Osteocyte (in vitro differentiated cells): ENCODE results near the gene SRPRB. TPM values are rescaled to one million over a fixed set of nuclear protein-coding genes. Genes with fewer than 3 reads are reported as not detected.

ENCODE experiments used
- DNase-seq: peaks from one replicate; pipeline ENCODE4 v3.0.0; 2021; ENCODE audit warnings: mixed read lengths; ENCODE audit not compliant: unreplicated experiment; ENCODE audit errors: extremely low spot score
- H3K27ac Mint-ChIP-seq: one replicate; pipeline ENCODE4 v1.8.0; 2021; ENCODE audit warnings: mild to moderate bottlenecking, mixed read lengths; ENCODE audit not compliant: unreplicated experiment
- H3K27me3 Mint-ChIP-seq: one replicate; pipeline ENCODE4 v1.8.0; 2021; ENCODE audit warnings: mixed read lengths; ENCODE audit not compliant: unreplicated experiment
- H3K36me3 Mint-ChIP-seq: one replicate; pipeline ENCODE4 v1.8.0; 2021; ENCODE audit warnings: mixed read lengths; ENCODE audit not compliant: unreplicated experiment
- H3K4me1 Mint-ChIP-seq: one replicate; pipeline ENCODE4 v1.8.0; 2021; ENCODE audit warnings: mixed read lengths; ENCODE audit not compliant: unreplicated experiment
- H3K4me3 Mint-ChIP-seq: one replicate; pipeline ENCODE4 v1.8.0; 2021; ENCODE audit warnings: mild to moderate bottlenecking, moderate library complexity, mixed read lengths; ENCODE audit not compliant: unreplicated experiment
- H3K9me3 Mint-ChIP-seq: one replicate; pipeline ENCODE4 v1.8.0; 2021; ENCODE audit warnings: mixed read lengths; ENCODE audit not compliant: unreplicated experiment
- total RNA-seq: library from RNA; stranded (reverse); gene quantifications from 2 replicates; pipeline ENCODE4 v1.2.1, GENCODE V29; 2021
- TF ChIP-seq, protein P1 (sequence below): fragments of 200-600 bp; sonication (generic); IDR thresholded peaks from 2 replicates; pipeline ENCODE4 v1.5.0; 2021; ENCODE audit warnings: antibody characterized with exemption, mild to moderate bottlenecking, moderate library complexity

SRPRB gene
- total RNA-seq, 1 donor from 2014 or later = 84.7 TPM

- Mint-ChIP-seq H3K4me3 (no peak overlapping the region), H3K27me3 (peaks cover 53% of the 10 kb centered on the region), H3K36me3 (no peaks in the 10 kb centered on the region), H3K9me3 (peaks cover 7% of the 10 kb centered on the region), H3K4me1 (no peaks in the 10 kb centered on the region), H3K27ac (no peak overlapping the region)
- TF ChIP-seq, protein P1, sequence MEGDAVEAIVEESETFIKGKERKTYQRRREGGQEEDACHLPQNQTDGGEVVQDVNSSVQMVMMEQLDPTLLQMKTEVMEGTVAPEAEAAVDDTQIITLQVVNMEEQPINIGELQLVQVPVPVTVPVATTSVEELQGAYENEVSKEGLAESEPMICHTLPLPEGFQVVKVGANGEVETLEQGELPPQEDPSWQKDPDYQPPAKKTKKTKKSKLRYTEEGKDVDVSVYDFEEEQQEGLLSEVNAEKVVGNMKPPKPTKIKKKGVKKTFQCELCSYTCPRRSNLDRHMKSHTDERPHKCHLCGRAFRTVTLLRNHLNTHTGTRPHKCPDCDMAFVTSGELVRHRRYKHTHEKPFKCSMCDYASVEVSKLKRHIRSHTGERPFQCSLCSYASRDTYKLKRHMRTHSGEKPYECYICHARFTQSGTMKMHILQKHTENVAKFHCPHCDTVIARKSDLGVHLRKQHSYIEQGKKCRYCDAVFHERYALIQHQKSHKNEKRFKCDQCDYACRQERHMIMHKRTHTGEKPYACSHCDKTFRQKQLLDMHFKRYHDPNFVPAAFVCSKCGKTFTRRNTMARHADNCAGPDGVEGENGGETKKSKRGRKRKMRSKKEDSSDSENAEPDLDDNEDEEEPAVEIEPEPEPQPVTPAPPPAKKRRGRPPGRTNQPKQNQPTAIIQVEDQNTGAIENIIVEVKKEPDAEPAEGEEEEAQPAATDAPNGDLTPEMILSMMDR = no peak
- DNase-seq = no peak
These were observed 8.1 kb upstream of the SRPRB start for GRCh38 chr3:133797396-133798105.

- TF ChIP-seq, protein P1 = no peak
- no peaks in the 10 kb centered on the region for H3K4me1 Mint-ChIP-seq
- no peak overlapping the region for H3K4me3 Mint-ChIP-seq
- no peak for DNase-seq
- H3K9me3 Mint-ChIP-seq = no peaks in the 10 kb centered on the region
- H3K27ac Mint-ChIP-seq = no peak overlapping the region
- H3K36me3 Mint-ChIP-seq = no peaks in the 10 kb centered on the region
- peaks cover 58% of the 10 kb centered on the region for H3K27me3 Mint-ChIP-seq
These were observed 5.6 kb upstream of the SRPRB start for GRCh38 chr3:133799794-133800585.

- TF ChIP-seq, protein P1 = no peak
- no peak for DNase-seq
- Mint-ChIP-seq H3K9me3 (no peaks in the 10 kb centered on the region), H3K27ac (no peak overlapping the region), H3K4me3 (no peak overlapping the region), H3K4me1 (peaks cover 23% of the 10 kb centered on the region), H3K36me3 (peaks cover 7% of the 10 kb centered on the region), H3K27me3 (peaks cover 42% of the 10 kb centered on the region)
These were observed 2.1 kb upstream of the SRPRB start for GRCh38 chr3:133803469-133803868.

GRCh38 chr3:133804896-133805295 lies 719 bp upstream of the SRPRB start:
- Mint-ChIP-seq H3K9me3 (no peaks in the 10 kb centered on the region), H3K27ac (no peak overlapping the region), H3K4me1 (peaks cover 23% of the 10 kb centered on the region), H3K4me3 (peak overlapping the region; percentile 94), H3K27me3 (peaks cover 30% of the 10 kb centered on the region), H3K36me3 (peaks cover 11% of the 10 kb centered on the region)
- DNase-seq = no peak
- TF ChIP-seq, protein P1 = no peak

- no peak for DNase-seq
- Mint-ChIP-seq H3K4me3 (peak overlapping the region; percentile 94), H3K4me1 (peaks cover 23% of the 10 kb centered on the region), H3K36me3 (peaks cover 12% of the 10 kb centered on the region), H3K9me3 (no peaks in the 10 kb centered on the region), H3K27ac (peak overlapping the region; percentile 87), H3K27me3 (peaks cover 26% of the 10 kb centered on the region)
- TF ChIP-seq, protein P1 = no peak
These were observed 272 bp upstream of the SRPRB start for GRCh38 chr3:133805384-133805701.
